Stimulated activated CD8-positive, alpha-beta memory T cell treated with anti-CD3 and anti-CD28 coated beads, Interleukin-7, amount 100 ng/mL, for 1 hour (primary cell): ENCODE measurements around the gene UBA3.

Experiments
- DNase-seq, 2 donors: peaks; one replicate each; pipeline ENCODE4 v3.0.0-alpha.2; 2020; ENCODE audit warnings: low read depth in 2 of 2

The UBA3 gene

GRCh38 chr3:69012100-69012799 is 67.9 kb downstream of the UBA3 start:
- DNase-seq: no peak

GRCh38 chr3:69011096-69011730 is 69.0 kb downstream of the UBA3 start:
- DNase-seq: no peak

GRCh38 chr3:69009559-69010410 is 70.4 kb downstream of the UBA3 start:
- no peak for DNase-seq

- no peak for DNase-seq
These were observed 71.2 kb downstream of the UBA3 start for GRCh38 chr3:69008980-69009379.

- no peak for DNase-seq
These were observed 74.2 kb downstream of the UBA3 start for GRCh38 chr3:69005791-69006482.

GRCh38 chr3:69005071-69005790 is 74.9 kb downstream of the UBA3 start:
- no peak for DNase-seq
